Activated T-helper 1 cell treated with anti-CD3 and anti-CD28 coated beads, Interleukin-12 subunit alpha, Interleukin-12 subunit beta, Interleukin-2, Interleukin-4 antibody, amounts not matched to agents 30 ng/mL and 10 ng/mL and 1 ng/mL, durations not matched to agents 14 hours and 24 hours and 36 hours (primary cell): Measurements from ENCODE around the gene HAX1. TPM values are rescaled to one million over a fixed set of nuclear protein-coding genes. Genes with fewer than 3 reads are reported as not detected.
"Not testable (repeated sequence)": the region's sequence is repeated elsewhere in the genome, so short reads cannot be mapped to it uniquely, and the experiment has no call there.

ENCODE experiments used
- DNase-seq: peaks from one replicate; pipeline ENCODE4 v3.0.0; 2021; ENCODE audit warnings: low spot score
- H3K27ac Mint-ChIP-seq: one replicate; pipeline ENCODE4 v1.8.0; 2021; ENCODE audit warnings: mild to moderate bottlenecking, mixed read lengths
- H3K27me3 Mint-ChIP-seq: one replicate; pipeline ENCODE4 v1.8.0; 2022; ENCODE audit warnings: mild to moderate bottlenecking, moderate library complexity, mixed read lengths; ENCODE audit not compliant: insufficient read depth
- H3K36me3 Mint-ChIP-seq: one replicate; pipeline ENCODE4 v1.8.0; 2021; ENCODE audit warnings: low read depth, mixed read lengths
- H3K4me1 Mint-ChIP-seq: one replicate; pipeline ENCODE4 v1.8.0; 2021; ENCODE audit warnings: low read depth, mixed read lengths
- H3K4me3 Mint-ChIP-seq: one replicate; pipeline ENCODE4 v1.8.0; 2021; ENCODE audit warnings: mild to moderate bottlenecking, moderate library complexity, mixed read lengths
- H3K9me3 Mint-ChIP-seq: one replicate; pipeline ENCODE4 v1.8.0; 2021; ENCODE audit warnings: mixed read lengths
- intact Hi-C: fragments of 100-400 bp; cut with micrococcal nuclease; formaldehyde crosslinking; loops from one replicate; pipeline ENCODE4 v1.15.1; 2024
- total RNA-seq: library from RNA; stranded (reverse); gene quantifications from 2 replicates; pipeline ENCODE4 v1.2.3, GENCODE V29; 2022

The HAX1 gene
- total RNA-seq, 1 donor from 2014 or later = 123 TPM

DNA sequence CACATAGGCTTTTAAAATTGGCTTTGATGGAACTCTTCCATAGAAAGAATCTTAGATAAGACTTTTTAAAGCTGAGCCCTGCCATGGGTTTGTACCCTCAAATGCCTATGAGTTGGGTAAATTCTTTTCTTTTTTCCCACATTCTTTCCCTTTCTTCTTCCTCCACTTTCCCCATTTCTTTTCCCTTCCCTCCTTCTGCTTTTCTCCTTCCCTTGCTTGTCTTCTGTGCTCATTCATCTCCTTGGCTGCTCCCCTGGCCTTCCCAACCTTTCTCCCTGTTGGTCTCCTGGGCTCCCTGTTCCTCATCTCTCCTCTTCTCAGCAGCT lies 49.1 kb downstream of the HAX1 start:
- H3K27me3 Mint-ChIP-seq = peaks cover 32% of the 10 kb centered on the region
- H3K9me3 Mint-ChIP-seq = peaks cover 16% of the 10 kb centered on the region
- DNase-seq, H3K4me1 Mint-ChIP-seq, H3K27ac Mint-ChIP-seq, H3K4me3 Mint-ChIP-seq, H3K36me3 Mint-ChIP-seq: not testable (repeated sequence)
- intact Hi-C loops = loop anchor here (10.0 kb wide), 1 partner anchor 763 kb away; no protein-coding TSS in a partner anchor

DNA sequence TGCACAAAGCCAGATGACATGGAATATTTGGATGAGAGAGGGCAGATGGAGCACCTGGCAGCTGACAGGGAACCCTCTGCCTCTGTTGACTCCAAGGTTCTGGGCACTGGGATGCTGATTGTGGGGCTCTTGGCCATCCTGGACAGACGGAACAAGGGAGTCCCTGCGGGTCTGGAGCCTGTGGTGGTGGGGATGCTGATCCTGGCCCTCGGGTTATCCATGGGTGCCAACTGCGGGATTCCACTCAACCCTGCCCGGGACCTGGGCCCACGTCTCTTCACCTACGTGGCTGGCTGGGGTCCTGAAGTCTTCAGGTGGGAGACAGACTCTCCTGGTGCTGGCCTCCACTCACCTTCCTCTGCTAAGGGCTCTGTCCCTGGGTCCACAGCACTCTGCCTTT lies 51.1 kb downstream of the HAX1 start:
- Mint-ChIP-seq H3K4me1 (peaks cover 25% of the 10 kb centered on the region), H3K27ac (no peak overlapping the region), H3K36me3 (no peaks in the 10 kb centered on the region), H3K27me3 (peaks cover 21% of the 10 kb centered on the region), H3K9me3 (no peaks in the 10 kb centered on the region), H3K4me3 (no peak overlapping the region)
- no peak for DNase-seq
- intact Hi-C loops = loop anchor here (10.0 kb wide), 1 partner anchor 761 kb away; no protein-coding TSS in a partner anchor

DNA sequence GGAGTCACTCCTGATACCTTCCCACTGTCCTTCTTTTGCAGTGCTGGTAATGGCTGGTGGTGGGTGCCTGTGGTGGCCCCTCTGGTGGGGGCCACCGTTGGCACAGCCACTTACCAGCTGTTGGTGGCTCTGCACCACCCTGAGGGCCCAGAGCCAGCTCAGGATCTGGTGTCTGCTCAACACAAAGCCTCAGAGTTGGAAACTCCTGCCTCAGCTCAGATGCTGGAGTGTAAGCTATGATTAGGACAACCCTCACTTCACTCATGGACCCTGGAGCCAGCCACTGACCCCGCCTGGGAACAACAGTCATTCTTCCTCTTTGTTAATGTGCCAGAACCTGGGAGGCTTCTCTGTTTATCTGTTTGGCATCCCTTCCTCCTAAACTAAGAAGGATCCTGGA lies 51.8 kb downstream of the HAX1 start:
- Mint-ChIP-seq H3K4me1 (peaks cover 28% of the 10 kb centered on the region), H3K27me3 (peaks cover 22% of the 10 kb centered on the region), H3K4me3 (peak overlapping the region; percentile 91), H3K27ac (peak overlapping the region; percentile 34), H3K9me3 (no peaks in the 10 kb centered on the region), H3K36me3 (no peaks in the 10 kb centered on the region)
- no peak for DNase-seq
- intact Hi-C loops = loop anchor here (1.0 to 10.0 kb wide), 3 partner anchors 11 to 761 kb away; partner anchors contain the start of gene HAX1

DNA sequence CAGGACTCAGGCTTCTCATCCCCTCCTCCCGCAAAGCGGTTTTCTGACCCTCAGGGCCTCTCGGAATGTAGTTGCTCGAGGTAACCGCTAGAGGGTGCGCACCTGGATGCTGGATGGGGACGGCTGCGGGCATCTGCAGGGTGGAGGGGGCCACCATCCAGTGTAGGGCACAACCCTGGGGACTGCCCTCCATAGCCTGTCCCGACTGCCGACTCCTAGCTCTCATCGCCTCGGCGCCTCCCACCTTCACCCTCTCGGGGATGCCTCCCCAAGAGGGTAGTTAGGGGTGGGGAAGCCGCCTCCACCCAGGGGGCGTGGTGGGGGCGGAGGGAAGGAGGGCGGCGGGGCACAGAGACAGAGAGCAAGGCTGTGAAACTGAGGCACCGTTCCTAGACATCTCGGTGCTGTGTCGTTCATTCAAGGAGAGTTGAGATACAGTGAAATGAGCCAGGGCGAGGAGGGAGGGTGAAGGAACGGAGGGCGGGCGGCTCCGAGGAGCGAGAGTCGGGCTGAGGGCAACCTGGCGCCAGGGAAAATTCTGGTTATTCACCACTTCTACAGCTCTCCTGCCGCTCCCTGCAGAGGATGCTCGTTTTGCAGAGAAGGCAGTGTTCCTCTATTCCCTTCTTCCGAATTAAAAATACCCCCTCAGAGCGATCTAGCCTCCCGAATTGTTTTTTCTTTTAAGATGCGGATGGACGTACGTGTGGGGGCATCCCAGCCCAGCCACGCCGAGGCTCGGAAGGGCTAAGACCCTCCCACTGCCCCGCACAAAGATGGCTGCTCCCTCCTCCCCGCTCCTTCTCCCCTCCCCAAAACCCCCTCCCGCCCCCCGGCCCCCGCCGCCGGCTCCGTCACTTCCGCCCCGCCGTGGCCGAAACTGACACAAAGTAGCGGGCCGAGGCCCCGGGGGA lies 52.5 kb downstream of the HAX1 start, which contains the start of gene ATP8B2:
TSS of gene ATP8B2 (plus strand) at position 857 of the 914 bp plus-strand sequence. CDS start 2,617 bp downstream, outside the sequence.
- H3K27me3 Mint-ChIP-seq = peaks cover 22% of the 10 kb centered on the region
- peak within 1 kb of the TSS; percentile 96 for H3K4me3 Mint-ChIP-seq
- peaks cover 35% of the 10 kb centered on the region for H3K4me1 Mint-ChIP-seq
- peak within 1 kb of the TSS; percentile 89 for H3K27ac Mint-ChIP-seq
- peak; percentile 74 for DNase-seq
- H3K36me3 Mint-ChIP-seq = peaks cover 4% of the 10 kb centered on the region
- intact Hi-C loops = loop anchor here (1.0 to 10.0 kb wide), 5 partner anchors 10 to 760 kb away; partner anchors contain the start of genes HAX1 and IL6R
- H3K9me3 Mint-ChIP-seq = no peaks in the 10 kb centered on the region

Other genes with a start within 250 kb of the HAX1 start
- 0.12 TPM in 1 of 2 replicates, not detected in the other for gene NUP210L, start 117.6 kb upstream of the HAX1 start, total RNA-seq
- gene TPM3, start 80.5 kb upstream of the HAX1 start, total RNA-seq = 665 and 668 TPM in 2 replicates
- gene CFAP141, start 66.3 kb upstream of the HAX1 start, total RNA-seq = not detected in 2 replicates
- gene UBAP2L, start 51.7 kb upstream of the HAX1 start, total RNA-seq = 258 and 284 TPM in 2 replicates
- gene AQP10, start 48.5 kb downstream of the HAX1 start, total RNA-seq = not detected in 2 replicates
- 50.1 and 54.9 TPM in 2 replicates for gene ATP8B2, start 52.9 kb downstream of the HAX1 start, total RNA-seq
- 4.9 and 5.0 TPM in 2 replicates for gene IL6R, start 132.7 kb downstream of the HAX1 start, total RNA-seq
- not detected in 2 replicates for gene TDRD10, start 229.6 kb downstream of the HAX1 start, total RNA-seq
- gene SHE, start 229.8 kb downstream of the HAX1 start, total RNA-seq = not detected in 2 replicates